Germinal center (tissue), 1 donor: ENCODE measurements around the gene UPF1.

Source experiments
- DNase-seq: peaks from one replicate; pipeline ENCODE4 v3.0.0; 2012; ENCODE audit warnings: mixed read lengths, low spot score

The UPF1 gene

DNA sequence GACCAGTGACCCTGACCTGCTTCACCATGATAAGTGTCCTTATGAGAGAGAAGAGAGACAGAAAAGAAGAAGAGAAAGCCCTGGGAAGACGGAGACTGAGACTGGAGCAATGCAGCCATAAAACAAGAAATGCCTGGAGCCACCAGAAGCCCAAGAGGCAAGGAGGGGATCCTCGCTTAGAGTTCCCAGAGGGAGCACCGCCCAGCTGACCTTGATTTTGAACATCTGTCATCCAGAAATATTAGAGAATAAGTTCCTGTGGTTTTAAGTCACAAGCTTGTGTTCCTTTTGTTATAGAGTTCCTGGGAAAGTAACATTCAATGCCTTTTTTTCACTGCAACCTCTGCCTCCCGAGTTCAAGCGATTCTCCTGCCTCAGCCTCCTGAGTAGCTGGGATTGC is 44.0 kb downstream of the UPF1 start:
- DNase-seq: no peak

- DNase-seq: no peak
Measured at GRCh38 chr19:18876865-18877264, 45.1 kb downstream of the UPF1 start.

DNA sequence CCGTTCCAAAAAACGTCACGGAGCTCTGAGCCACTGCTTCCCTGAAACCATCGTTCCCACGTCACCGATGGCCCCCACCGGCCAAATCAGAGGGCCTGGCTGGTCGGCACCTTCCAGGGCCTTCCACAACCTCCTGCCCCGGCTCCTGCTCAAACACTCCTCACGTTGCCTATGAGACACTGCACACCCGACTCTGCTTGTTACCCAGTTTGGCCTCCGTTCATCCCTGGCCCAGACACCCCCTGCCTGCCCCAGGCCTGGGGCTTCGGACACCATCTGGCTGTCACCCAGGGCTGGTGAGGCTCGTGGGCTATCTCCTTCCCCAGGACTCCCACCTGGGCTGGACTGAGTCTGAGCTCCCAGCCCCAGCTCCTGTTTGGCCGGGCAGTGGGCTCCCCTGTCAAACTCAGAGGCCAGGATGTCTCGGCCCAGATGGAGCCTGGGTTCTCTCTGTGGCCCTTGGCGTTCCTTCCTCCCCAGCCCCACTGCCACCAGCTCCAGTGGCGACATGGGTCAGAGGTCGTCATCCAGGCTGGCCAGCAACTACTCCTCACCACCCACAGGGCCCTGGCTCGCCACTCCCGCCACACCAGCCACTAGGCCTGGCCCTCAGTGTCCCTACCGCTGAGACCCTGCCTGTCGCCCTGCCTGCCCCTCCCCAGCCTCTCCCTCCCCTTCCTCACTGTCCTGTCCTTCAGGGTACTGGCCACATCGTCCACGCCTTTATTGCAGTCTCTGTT is 46.5 kb downstream of the UPF1 start:
- no peak for DNase-seq

DNA sequence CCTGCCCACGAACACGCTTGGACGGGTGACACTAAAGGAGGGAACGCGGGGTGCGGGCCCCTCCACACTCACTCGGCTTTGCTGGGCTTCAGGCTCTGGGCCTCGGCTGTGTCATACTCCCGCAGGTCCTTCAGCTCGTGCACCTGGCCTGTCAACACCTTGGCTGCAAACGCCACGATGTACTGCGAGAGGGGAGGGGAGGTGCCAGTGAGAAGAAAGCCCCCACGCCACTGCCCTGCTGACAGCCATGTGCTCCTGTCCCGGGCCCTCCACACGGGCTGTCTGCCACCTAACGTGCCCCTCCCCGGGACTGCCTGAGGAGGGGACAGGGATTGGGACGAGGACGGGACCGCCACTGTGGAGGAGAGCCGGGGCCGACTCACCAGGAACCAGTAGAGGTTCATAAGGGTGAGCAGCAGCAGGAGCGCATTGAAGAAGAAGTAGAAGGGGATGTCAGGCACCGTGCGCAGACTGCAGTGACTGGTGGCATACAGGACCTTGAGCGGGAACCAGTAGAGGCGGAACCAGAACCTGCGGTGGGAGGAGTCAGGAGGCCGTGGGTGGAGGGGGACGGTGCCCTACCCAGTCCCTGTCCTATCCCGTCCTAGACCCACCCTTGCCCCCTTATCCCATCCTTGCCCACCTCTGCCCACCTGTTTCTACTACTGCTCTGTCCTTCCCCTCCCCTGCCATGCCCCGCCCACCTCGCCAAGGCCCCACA is 47.3 kb downstream of the UPF1 start:
- no peak for DNase-seq

- peak; percentile 36 for DNase-seq
Measured at GRCh38 chr19:18879579-18880373, 48.0 kb downstream of the UPF1 start.

DNA sequence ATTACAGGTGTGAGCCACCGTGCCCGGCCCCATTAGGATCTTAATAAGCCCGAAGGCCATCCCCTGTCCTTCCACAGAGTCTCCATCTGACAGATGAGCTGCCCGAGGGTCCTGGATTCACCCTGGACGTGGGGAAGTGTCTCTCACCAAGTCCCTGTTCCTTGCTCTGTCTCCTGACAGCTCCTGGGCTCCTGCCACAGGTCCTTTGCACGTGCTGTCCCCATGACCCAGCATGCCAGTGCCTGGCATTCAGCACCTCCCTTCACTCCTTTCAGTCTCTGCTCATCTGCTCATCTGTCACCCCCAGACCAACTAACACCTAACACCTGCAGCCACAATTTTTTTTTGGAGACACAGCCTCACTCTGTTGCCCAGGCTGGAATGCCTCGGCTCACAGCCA is 49.7 kb downstream of the UPF1 start:
- DNase-seq: no peak

DNA sequence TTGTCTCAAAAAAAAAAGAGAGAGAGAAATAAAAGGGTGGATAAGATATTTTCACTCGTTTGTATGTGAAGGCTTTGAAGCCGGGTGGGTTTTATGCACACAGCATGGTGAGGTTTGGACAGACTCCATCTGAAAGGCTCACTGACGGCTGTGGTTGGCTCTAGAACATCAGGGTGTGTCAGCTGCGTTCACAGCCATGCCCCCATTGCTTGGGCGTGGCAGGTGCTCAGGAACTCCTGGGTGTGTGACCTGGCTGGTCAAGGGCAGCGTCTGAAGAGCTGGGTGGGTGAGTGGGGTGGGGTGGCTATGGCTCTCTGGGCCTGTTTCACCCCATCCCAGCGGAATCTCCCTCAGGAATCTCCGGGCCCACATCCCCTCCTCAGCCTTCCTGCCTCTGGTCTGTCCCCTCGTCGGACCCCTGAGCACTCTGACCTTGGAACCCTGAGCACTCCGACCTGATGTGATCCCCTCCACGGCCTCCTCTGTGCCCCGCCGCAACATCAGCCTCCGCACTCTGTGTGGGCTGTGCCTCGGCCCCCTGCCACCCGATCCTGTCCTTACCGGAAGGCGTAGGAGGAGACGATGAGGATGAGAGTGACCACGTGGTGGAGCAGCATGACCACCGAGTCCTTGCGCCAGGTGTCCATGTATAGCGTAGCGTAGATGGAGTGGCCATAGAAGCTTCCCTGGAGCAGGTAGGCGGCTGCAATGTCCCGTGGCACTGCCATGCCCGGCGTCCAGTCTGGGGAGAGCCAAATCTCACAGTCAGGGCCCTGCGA is 52.0 kb downstream of the UPF1 start:
- no peak for DNase-seq

- DNase-seq: no peak
Measured at GRCh38 chr19:18886972-18887371, 55.2 kb downstream of the UPF1 start.

DNA sequence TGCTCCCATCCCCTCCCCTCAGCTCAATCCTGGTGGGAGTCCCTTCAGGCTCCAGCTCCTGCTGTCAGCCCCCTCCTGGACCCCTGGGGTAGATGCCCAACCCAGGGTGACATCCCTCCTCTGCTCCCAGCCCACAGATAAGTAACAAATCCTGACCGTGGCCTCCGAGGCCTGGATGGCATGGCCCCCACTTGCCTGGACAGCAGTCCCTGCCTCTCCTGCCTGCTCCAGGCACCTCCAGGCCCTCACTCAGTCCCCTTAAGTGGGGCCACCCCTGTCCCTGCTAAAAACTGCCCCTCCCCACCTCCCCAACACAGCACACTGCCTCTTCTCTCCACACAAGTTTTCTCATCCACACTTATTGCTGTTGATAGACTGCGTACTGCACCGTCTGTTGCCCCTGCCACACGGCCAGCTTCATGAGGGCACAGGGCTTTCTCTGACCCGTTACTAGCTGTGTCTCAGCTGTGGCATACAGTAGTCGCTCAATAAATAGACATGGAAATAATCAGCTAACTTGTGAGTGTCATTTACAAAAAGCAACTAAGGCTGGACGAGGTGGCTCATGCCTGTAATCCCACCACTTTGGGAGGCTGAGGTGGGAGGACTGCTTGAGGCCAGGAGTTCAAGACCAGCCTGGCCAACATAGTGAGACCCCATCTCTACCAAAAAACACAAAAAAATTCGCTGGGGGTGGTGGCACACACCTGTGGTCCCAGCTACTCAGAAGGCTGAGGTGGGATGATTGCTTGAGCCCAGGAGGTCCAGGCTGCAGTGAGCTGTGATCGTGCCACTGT is 58.4 kb downstream of the UPF1 start:
- no peak for DNase-seq

DNA sequence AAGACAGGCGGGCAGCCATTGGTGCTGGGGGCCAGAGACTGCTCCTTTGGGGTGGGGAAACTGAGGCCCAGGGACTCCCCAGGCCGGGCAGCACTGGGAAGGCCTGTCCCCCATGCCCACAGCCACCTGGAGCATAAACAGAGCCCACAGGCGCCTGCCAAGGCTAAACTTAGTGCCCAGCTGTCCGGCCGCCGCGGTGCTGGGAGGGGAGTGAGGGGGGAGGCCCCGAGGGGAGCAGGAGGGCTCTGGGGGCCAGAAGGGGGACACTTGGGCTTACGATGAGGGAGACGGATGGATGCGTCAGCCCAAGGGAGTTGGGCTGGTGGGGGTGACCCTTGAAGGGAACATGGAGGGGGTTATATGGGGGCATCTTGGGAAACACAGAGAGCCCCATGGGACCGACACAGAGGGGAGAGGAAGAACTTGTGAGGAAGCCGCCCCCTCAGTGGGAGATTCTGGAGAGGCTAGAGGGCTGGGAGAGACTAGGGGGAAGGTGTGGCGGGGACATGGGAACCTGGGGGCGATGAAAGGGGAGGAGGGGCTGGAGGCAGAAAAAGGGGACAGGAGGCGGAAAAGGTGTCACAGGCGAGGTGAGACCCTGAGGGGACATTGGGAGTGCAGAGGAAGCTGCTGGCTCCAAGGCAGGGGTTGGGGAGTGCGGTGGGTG is 62.0 kb downstream of the UPF1 start:
- DNase-seq: no peak

DNA sequence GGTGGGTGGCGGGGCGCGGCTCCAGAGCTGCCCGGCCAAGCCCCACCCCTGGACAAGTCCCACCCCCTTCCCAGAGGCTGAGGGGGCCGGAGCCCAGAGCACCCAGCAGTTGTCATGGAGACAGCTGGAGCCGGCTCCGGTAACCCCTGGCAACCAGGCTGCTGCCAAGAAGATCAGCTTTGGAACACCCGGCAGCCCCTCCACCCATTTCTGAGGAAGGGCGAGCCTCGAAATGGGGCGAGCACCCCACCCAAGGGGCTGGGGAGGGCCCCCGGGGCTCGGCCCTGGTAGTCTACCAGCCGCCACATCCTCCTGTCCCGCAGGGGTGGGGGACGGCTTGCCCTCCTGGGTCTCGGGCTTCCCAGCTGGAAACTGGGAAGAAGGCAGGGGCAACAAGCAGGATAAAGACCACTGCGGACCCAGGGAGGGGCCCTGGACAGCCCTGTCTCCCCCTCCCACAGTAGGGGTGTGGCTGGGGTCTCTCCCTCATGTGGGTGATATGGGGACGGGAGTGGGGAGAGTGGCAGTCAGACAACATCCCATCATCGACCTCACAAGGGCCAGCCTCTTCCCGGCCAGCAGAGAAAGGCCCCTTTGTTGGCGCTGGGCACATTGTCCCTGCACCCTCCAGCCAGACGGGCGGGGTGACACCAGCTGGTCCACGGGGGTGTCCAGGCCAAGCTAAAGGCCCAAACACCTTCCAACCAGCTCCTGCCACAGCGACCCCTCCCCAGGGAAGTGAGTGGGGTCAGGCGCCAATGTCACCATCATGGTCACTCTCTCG is 62.7 kb downstream of the UPF1 start:
- no peak for DNase-seq

DNA sequence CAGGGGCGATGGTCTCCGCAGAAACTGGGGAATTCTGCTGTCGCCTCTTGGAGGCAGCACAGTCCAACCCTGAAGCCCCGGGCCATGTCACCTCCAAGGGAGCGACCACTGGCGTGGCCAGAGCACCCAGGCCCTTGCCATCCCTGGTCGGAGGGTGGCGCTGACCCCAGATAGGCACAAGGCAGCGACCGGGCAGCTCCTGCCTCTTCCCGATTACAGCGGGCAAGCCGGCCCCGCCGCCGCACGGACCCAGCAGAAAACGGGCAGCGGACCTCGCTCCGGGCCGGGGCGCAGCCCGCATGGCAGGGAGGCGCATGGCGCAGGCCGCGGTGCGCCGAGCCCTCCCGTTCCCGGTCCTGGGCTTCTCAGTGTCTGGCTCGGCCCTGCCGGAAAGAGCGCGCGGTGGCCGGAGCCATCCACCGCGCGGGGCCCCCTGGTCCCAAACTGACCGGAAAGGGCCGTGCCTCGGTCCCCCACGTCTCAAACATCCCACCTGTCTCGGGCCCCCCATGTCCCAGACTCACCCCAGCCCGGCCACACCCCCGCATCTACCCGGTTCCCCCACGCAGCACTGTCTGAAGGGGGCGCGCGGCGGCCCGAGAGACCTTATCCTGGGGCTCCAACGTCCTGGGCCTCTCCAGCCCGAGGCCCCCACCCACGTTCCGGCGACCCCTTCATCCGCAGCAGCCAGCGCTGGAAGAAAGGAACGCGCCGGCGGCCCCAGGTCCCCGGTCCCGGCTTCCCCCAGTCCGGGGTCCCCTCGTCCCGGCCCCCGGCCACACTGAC is 63.5 kb downstream of the UPF1 start:
- DNase-seq: peak; percentile 35

DNA sequence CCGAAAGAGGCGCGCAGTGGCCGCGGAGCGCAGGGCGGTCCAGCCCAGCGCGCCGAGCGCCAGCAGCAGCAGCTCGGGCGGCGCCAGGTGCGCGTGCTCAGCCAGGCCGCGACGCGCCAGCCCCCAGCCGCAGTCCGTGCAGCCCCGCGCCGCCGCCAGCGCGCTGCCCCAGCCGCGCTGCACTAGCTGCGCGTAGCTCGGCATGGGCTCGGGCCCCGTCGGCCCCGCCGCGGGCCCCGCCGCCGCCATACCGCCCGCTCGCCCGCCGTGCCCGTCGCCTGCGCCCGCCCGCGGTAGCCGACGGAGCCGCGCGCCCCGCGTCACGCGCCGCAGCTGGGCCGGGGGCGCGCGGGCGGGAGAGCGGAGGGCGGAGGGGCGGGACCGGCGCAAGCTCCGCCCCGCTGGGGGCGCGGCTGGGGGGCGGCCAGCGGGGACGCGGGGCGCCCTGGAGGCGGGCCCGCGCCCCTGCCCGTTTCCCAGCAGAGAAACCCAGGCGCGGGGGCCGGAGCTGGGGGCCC is 64.1 kb downstream of the UPF1 start, which contains the start of gene CERS1:
CERS1 (minus strand) TSS at position 335 of the 518 bp plus-strand sequence; CDS start at position 249, 86 bp downstream.
- peak; percentile 61 for DNase-seq

- DNase-seq: peak; percentile 28
Measured at GRCh38 chr19:18896421-18896841, 64.7 kb downstream of the UPF1 start.

DNA sequence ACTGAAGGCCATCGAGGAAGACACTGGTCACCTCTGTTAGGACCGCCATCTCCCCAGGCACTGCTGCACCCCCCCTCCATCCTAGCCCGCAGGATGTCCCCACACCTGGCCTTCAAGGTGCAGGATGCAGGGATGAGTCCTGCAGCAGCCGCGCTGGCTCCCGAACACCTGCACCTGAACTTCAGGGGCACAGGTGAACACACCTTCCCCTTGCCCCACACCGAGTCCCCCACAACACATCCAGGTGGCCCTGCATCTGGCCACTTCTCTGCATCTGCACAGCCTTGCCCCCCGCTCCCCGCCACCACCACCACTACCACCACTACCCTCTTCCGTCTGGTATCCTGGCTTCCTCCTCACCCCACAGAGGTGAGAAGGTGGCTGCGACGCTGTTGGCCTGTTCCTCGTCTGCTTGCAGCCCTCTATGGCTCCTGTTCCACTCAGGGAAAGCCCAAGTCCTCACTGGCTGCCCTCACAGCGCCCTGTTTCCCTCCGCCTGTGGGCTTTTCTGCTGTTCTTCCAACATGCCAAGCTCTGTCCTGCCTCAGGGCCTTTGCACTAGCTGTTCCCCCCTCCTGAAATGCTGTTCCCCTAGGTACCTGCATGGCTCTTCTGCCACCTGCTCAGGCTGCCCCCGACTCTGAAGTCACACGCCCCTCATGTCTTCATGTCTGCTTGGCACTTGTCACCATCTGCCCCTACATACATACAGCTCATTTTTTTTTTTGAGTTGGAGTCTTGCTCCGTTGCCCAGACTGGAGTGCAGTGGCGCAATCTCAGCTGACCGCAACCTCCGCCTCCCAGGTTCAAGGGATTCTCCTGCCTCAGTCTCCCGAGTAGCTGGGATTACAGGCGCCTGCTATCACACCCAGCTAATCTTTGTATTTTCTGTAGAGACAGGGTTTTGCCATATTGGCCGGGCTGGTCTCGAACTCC is 65.6 kb downstream of the UPF1 start:
- no peak for DNase-seq

- DNase-seq: no peak
Measured at GRCh38 chr19:18898081-18898606, 66.4 kb downstream of the UPF1 start.
